ENCODE data around the gene C2CD3. TPM values are rescaled to one million over a fixed set of nuclear protein-coding genes. Genes with fewer than 3 reads are reported as not detected.

The C2CD3 gene
- total and polyA plus RNA-seq, 10 of the 15 experiments (the other 5 are each of a cell fraction or from before 2014, with no cell fraction given), result 2.3 to 24.0 (median 16.3) TPM

- TF ChIP-seq POLR2AphosphoS2 (IDR thresholded peaks at IDR 0.05; ENCODE audit: low read depth, low read length), result no peak
Observed at GRCh38 chr11:74091549-74091948, 79.3 kb downstream of the C2CD3 start (continued).

- ATAC-seq (0 out of 3 replicates have a peak, but pooled peaks have one; percentile 28), FAIRE-seq (no peak), DNase-seq (ENCODE audit: low read depth, low spot score) (no peak)
- Histone ChIP-seq H3K4me3 (no peak overlapping the region), H3K79me2 (ENCODE audit: control insufficient read depth, insufficient read depth, low read length) (no peaks in the 10 kb centered on the region), H3K36me3 (ENCODE audit: control insufficient read depth in 2 of 2, insufficient read depth in 2 of 2, low read length in 1 of 2) (peaks cover 1 to 24% of the 10 kb centered on the region in 2 experiments), H3K4me1 (ENCODE audit: control insufficient read depth, insufficient read depth, low read length) (no peaks in the 10 kb centered on the region), H3K4me2 (ENCODE audit: control insufficient read depth, insufficient read depth) (no peak overlapping the region), H3K27ac (ENCODE audit: control insufficient read depth, insufficient read depth) (no peak overlapping the region), H2AFZ (ENCODE audit: control insufficient read depth, low read depth, low read length) (no peak overlapping the region), H3K9me3 (replicated peaks; ENCODE audit: control insufficient read depth, insufficient read depth, low read length) (no peaks in the 10 kb centered on the region), H4K20me1 (ENCODE audit: control insufficient read depth, insufficient read depth) (no peaks in the 10 kb centered on the region), H3K9ac (ENCODE audit: control insufficient read depth, insufficient read depth, low read length) (no peak overlapping the region), H3K27me3 (replicated peaks in 1 of 2; ENCODE audit: control insufficient read depth in 2 of 2, insufficient read depth in 2 of 2, low read length in 1 of 2) (no peaks in the 10 kb centered on the region)
- intact Hi-C loops (cut with micrococcal nuclease; ENCODE audit: unreplicated experiment) (loop anchor here (5.0 kb wide), 1 partner anchor 128 kb away; no protein-coding TSS in a partner anchor), in situ Hi-C loops (cut with MboI) (no loop called here)
- 62% methylated on average over 3 of the region's 3 CpGs for WGBS (ENCODE audit: insufficient coverage, insufficient replicate concordance, low lambda C conversion rate, missing lambda C conversion rate)
- ChIA-PET CTCF (interaction anchor here (1.2 kb wide), 1 partner anchor 127 kb away, joined by 3 read pairs; no protein-coding TSS in a partner anchor), POLR2A (no interaction called here), RAD21 (ENCODE audit: unreplicated experiment) (no interaction called here), SMC1A (ENCODE audit: uncharacterized antibody, unreplicated experiment) (no interaction called here)
- BruUV-seq (replicated peaks), result no TSS peak
- TF ChIP-seq POLR2A (IDR thresholded peaks at IDR 0.05; ENCODE audit: low read depth, low read length) (no peak), SMC3 (IDR thresholded peaks at IDR 0.05; ENCODE audit: borderline replicate concordance, low read length) (peak; percentile 23; the same call in 1 of the 2 replicates), RAD21 (IDR thresholded peaks at IDR 0.05; ENCODE audit: insufficient read depth, low read depth, low read length) (peak; percentile 40; the same call in 1 of the 2 replicates), CTCF (IDR thresholded peaks at IDR 0.05 in 2 of 3, conservative IDR thresholded peaks at IDR 0.05 in 1 of 3; ENCODE audit: control insufficient read depth in 2 of 3, extremely low read depth in 1 of 3, insufficient read depth in 1 of 3, low read depth in 3 of 3, low read length in 3 of 3) (peak; percentile 9 to 33 (median 11); a peak in 2 of 6 replicates)
Observed at GRCh38 chr11:74090701-74091100, 80.1 kb downstream of the C2CD3 start.
